SU-DHL-6 (cell line): ENCODE data around the gene GMDS.

Experiments
- H2AFZ ChIP-seq: fragments of 200-600 bp; sonication (generic); 2 replicates; pipeline ENCODE4 v1.6.1; 2014; ENCODE audit warnings: low read depth, mild to moderate bottlenecking, moderate library complexity, mixed read lengths, antibody characterized with exemption, low read length; ENCODE audit not compliant: severe bottlenecking
- H3F3A ChIP-seq: fragments of 200-600 bp; shearing (Covaris generic); 2 replicates; pipeline ENCODE4 v1.6.0; 2016; ENCODE audit warnings: antibody characterized with exemption, mild to moderate bottlenecking; ENCODE audit not compliant: insufficient read depth
- H3K27ac ChIP-seq: fragments of 200-600 bp; sonication (generic); 2 replicates; pipeline ENCODE4 v1.5.1; 2016; ENCODE audit warnings: low read depth, mild to moderate bottlenecking, low read length, moderate library complexity, mixed read lengths
- H3K27me3 ChIP-seq: fragments of 200-600 bp; sonication (generic), shearing (Covaris generic); 2 replicates; pipeline ENCODE4 v1.6.0; 2014; ENCODE audit warnings: mild to moderate bottlenecking, low read length
- H3K36me3 ChIP-seq: fragments of 200-600 bp; sonication (generic); 2 replicates; pipeline ENCODE4 v1.6.1; 2014; ENCODE audit warnings: mild to moderate bottlenecking, low read length, mixed read lengths
- H3K4me2 ChIP-seq: fragments of 300-600, 200-600 bp; shearing (Covaris generic), sonication (generic); 2 replicates; pipeline ENCODE4 v1.6.0; 2014; ENCODE audit warnings: low read length, low read depth, mild to moderate bottlenecking; ENCODE audit not compliant: poor library complexity, severe bottlenecking
- H3K4me3 ChIP-seq: fragments of 200-600 bp; sonication (generic); 2 replicates; pipeline ENCODE4 v1.5.1; 2014; ENCODE audit warnings: antibody characterized with exemption, low read length, mild to moderate bottlenecking, mixed read lengths; ENCODE audit not compliant: insufficient read depth, poor library complexity, severe bottlenecking
- H3K79me2 ChIP-seq: fragments of 200-600 bp; sonication (generic); 2 replicates; pipeline ENCODE4 v1.6.1; 2014; ENCODE audit warnings: mild to moderate bottlenecking, low read length, moderate library complexity; ENCODE audit not compliant: insufficient read depth
- H3K9ac ChIP-seq: fragments of 200-600 bp; sonication (generic); 2 replicates; pipeline ENCODE4 v1.7.0; 2014; ENCODE audit warnings: mild to moderate bottlenecking, low read length
- H3K9me2 ChIP-seq: fragments of 200-600 bp; sonication (generic); replicated peaks from 2 replicates; pipeline ENCODE4 v1.6.1; 2014; ENCODE audit warnings: low read length; ENCODE audit not compliant: insufficient read depth
- H3K9me3 ChIP-seq: fragments of 200-600 bp; sonication (generic); 2 replicates; pipeline ENCODE4 v1.6.1; 2014; ENCODE audit warnings: low read length, mixed read lengths; ENCODE audit not compliant: insufficient read depth
- H4K20me1 ChIP-seq: fragments of 200-600 bp; sonication (generic); 2 replicates; pipeline ENCODE4 v1.6.1; 2014; ENCODE audit warnings: low read depth, mild to moderate bottlenecking, antibody characterized with exemption, low read length, moderate library complexity, mixed read lengths
- EZH2phosphoT487 ChIP-seq: fragments of 200-600 bp; sonication (generic), shearing (Covaris generic); conservative IDR thresholded peaks from 2 replicates; pipeline ENCODE4 v1.6.1; 2018; ENCODE audit warnings: mild to moderate bottlenecking, antibody characterized with exemption, low read length, moderate library complexity, mixed read lengths
- TF ChIP-seq, protein P1 (sequence below): fragments of 200-600 bp; sonication (generic); IDR thresholded peaks from one replicate; pipeline ENCODE4 v1.5.1; 2017; ENCODE audit warnings: antibody characterized with exemption, mild to moderate bottlenecking, low read length, moderate library complexity; ENCODE audit not compliant: insufficient read depth, poor library complexity, severe bottlenecking

The GMDS gene

DNA sequence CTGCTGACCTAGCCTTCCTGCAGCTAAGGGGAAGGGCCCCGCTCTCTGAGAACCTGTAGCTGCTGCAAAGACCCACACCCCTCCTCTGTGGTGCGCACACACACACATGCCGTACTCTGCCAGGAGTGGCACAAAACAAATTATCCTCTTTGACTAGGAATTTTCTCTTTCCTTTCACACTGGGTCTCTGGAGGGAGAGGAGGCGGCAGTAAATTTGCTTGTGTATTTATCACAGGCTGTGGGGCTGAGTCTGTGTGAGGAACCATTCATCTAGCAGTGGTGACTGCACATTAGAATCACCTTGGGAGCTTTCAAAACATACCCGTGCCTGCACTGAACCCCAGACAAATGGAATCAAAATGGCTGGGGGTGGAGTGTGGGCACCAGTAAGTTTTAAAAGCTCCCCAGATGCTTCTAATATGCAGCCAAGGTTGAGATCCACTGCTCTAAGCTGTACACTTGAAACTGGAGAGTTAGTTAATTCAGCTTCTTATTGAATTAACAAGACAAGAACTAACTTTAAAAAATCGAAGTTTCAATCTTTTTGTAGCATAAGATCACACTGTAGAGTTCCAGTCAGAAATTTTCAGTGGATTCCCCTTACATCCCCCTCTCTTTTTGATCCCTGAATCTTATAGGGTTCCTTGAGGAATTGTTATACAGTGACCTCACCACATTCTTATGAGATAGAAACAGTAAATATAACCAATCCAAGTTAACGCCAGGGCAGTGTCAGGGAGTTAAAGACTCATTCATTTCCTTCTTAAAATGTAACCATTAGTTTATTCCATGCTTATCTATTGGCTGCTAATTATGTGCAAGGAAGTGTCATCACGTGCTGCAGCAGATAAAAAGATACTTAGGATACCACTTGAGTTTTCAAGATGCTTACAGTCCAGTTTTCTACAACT, 29.8 kb upstream of the GMDS start:
- no peak overlapping the region for H3K4me3 ChIP-seq
- H3K9ac ChIP-seq = no peak overlapping the region
- H4K20me1 ChIP-seq = no peaks in the 10 kb centered on the region
- H3K4me2 ChIP-seq = no peak overlapping the region
- no peaks in the 10 kb centered on the region for H3K9me2 ChIP-seq
- H3K27ac ChIP-seq = no peak overlapping the region
- TF ChIP-seq, protein P1, sequence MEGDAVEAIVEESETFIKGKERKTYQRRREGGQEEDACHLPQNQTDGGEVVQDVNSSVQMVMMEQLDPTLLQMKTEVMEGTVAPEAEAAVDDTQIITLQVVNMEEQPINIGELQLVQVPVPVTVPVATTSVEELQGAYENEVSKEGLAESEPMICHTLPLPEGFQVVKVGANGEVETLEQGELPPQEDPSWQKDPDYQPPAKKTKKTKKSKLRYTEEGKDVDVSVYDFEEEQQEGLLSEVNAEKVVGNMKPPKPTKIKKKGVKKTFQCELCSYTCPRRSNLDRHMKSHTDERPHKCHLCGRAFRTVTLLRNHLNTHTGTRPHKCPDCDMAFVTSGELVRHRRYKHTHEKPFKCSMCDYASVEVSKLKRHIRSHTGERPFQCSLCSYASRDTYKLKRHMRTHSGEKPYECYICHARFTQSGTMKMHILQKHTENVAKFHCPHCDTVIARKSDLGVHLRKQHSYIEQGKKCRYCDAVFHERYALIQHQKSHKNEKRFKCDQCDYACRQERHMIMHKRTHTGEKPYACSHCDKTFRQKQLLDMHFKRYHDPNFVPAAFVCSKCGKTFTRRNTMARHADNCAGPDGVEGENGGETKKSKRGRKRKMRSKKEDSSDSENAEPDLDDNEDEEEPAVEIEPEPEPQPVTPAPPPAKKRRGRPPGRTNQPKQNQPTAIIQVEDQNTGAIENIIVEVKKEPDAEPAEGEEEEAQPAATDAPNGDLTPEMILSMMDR = no peak
- no peak for TF ChIP-seq EZH2phosphoT487
- peaks cover 10% of the 10 kb centered on the region for H3K36me3 ChIP-seq
- H3K27me3 ChIP-seq = no peaks in the 10 kb centered on the region
- H2AFZ ChIP-seq = no peak overlapping the region
- no peaks in the 10 kb centered on the region for H3K79me2 ChIP-seq
- H3F3A ChIP-seq = no peaks in the 10 kb centered on the region
- H3K9me3 ChIP-seq = no peaks in the 10 kb centered on the region

DNA sequence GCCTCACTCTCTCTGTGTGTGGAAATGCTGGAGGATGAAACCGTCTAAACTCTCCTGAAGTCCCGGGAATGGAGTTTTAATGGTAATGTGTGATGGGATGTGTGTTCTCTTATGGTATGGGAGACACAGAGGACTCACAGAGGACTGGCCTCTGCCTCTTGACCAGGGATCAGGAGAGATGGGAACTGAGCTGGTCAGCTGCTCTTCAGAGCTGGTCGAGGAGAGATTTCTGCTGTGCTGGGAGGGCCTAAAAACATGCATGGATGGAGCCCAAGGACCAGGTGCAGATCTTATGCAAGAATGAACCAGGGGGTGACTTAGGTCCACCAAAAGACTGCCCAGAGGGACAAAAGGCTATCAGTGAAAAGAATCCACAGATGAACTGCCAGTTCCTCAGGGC, 27.3 kb upstream of the GMDS start:
- no peaks in the 10 kb centered on the region for H4K20me1 ChIP-seq
- H3K4me2 ChIP-seq = no peak overlapping the region
- no peak overlapping the region for H3K4me3 ChIP-seq
- TF ChIP-seq, protein P1 = no peak
- no peak for TF ChIP-seq EZH2phosphoT487
- no peaks in the 10 kb centered on the region for H3K9me3 ChIP-seq
- H3K36me3 ChIP-seq = no peaks in the 10 kb centered on the region
- no peak overlapping the region for H2AFZ ChIP-seq
- H3K79me2 ChIP-seq = no peaks in the 10 kb centered on the region
- no peak overlapping the region for H3K9ac ChIP-seq
- no peaks in the 10 kb centered on the region for H3K9me2 ChIP-seq
- H3K27ac ChIP-seq = no peak overlapping the region
- H3F3A ChIP-seq = no peaks in the 10 kb centered on the region
- H3K27me3 ChIP-seq = no peaks in the 10 kb centered on the region

DNA sequence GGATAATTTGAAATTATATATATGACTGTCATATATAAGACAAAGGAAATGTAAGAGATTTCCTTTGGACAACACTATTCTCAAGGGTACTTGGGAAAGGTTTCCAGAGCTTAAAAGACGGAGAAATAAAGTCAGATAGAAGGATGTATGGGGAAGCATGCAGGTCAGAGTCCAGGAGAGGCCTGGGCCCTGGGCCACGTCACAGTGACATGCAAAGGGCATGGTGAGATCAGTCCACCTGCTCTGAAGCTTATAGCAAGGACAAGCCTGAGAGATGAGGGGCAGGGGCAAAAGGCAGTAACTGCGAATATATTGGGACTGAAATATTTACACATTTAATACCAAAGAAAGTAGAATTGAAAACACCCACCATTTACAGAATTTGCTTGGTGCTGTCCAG, 24.6 kb upstream of the GMDS start:
- H4K20me1 ChIP-seq = no peaks in the 10 kb centered on the region
- H3K9ac ChIP-seq = no peak overlapping the region
- TF ChIP-seq, protein P1 = no peak
- TF ChIP-seq EZH2phosphoT487 = no peak
- H3K27me3 ChIP-seq = no peaks in the 10 kb centered on the region
- H3K36me3 ChIP-seq = no peaks in the 10 kb centered on the region
- no peak overlapping the region for H3K27ac ChIP-seq
- H3K4me3 ChIP-seq = no peak overlapping the region
- no peak overlapping the region for H2AFZ ChIP-seq
- H3K4me2 ChIP-seq = no peak overlapping the region
- no peaks in the 10 kb centered on the region for H3K9me2 ChIP-seq
- no peaks in the 10 kb centered on the region for H3K9me3 ChIP-seq
- no peaks in the 10 kb centered on the region for H3K79me2 ChIP-seq
- H3F3A ChIP-seq = no peaks in the 10 kb centered on the region
